GM18502 (cell line): Measurements from ENCODE around the gene GPR137C.

Experiments
- ATAC-seq: cut with Tn5 transposase; IDR thresholded peaks from one replicate; pipeline ENCODE4 v1.9.1; 2021; ENCODE audit warnings: mild to moderate bottlenecking; ENCODE audit not compliant: unreplicated experiment, poor library complexity

The GPR137C gene

DNA sequence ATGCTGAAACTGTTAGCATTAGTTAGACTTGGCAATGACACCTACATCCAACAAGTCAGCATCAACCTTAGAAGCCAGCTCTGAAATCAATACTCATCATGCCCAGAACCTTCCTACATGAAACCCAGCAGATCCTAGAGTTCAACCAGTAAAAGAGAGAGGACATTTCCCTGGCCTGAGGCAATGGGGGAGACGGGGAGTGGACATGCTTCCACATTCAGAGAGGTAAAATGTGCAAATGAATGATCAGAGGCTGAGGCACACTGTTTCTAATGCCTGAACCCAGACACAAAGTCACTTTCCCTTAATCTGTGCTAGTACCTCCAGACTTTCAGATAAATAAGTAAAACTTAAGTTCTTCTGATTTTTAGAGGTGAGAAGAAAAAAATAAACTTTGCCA is 108.2 kb downstream of the GPR137C start:
- no peak for ATAC-seq

DNA sequence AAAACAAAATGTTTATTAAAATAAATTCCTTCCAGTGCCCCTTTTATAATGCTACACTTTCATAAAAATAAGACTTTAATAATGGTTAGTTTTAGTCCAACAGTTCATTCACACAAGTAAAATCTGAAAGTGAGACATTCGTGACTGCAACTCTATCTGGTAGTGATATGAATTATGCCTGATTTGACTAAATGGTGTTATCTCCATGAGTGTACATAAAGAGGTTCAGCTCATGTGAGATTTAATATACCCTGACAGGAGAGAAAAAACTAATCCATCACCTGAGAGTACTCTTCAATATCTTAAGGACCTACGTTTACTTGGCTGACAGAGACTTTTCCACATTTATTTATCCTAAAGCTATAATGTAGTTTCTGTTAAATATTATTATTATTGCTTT is 108.7 kb downstream of the GPR137C start:
- no peak for ATAC-seq

DNA sequence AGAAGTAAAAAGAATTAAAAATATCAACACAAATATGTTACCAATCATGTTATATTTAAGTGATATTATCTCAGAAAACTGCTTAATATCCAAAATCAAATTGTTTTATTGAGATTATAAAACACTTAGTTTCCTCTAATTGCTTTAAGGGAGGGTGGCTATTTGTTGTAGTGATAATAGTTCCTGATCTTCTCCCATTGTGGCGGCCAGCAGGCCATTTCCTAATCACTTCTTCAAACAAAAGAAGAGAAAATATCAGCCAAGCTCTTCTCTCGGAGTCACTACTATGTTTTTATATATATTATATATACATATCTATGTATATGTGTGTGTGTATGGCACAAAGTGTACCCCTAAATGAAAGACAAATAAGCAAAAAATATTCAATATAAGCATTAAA is 111.2 kb downstream of the GPR137C start:
- ATAC-seq: no peak

GRCh38 chr14:52678591-52678990 is 126.0 kb downstream of the GPR137C start:
- no peak for ATAC-seq

- ATAC-seq: no peak
These were observed 131.4 kb downstream of the GPR137C start for GRCh38 chr14:52683985-52684520.

GRCh38 chr14:52686176-52686575 is 133.5 kb downstream of the GPR137C start:
- no peak for ATAC-seq
